HepG2 (cell line): Measurements from ENCODE around the gene ANO9. TPM values are rescaled to one million over a fixed set of nuclear protein-coding genes. Genes with fewer than 3 reads are reported as not detected.

Experiments
- E2F2 ChIP-seq: sonication (generic); formaldehyde crosslinking; IDR thresholded peaks from 2 replicates; pipeline ENCODE4 v1.4.0; 2020; ENCODE audit warnings: missing genetic modification reagents, borderline replicate concordance
- FOXO1 ChIP-seq: sonication (generic); formaldehyde crosslinking; IDR thresholded peaks from 2 replicates; pipeline ENCODE4 v1.4.0; 2020; ENCODE audit warnings: missing genetic modification reagents
- KLF11 ChIP-seq: IDR thresholded peaks from 2 replicates; pipeline ENCODE4 v1.6.1; 2016; ENCODE audit warnings: missing compliant biosample characterization
- PRDM15 ChIP-seq: sonication (generic); formaldehyde crosslinking; IDR thresholded peaks from 2 replicates; pipeline ENCODE4 v1.4.0; 2020; ENCODE audit warnings: missing genetic modification reagents
- THAP7 ChIP-seq: sonication (generic); formaldehyde crosslinking; IDR thresholded peaks from 2 replicates; pipeline ENCODE4 v1.8.1; 2023; ENCODE audit warnings: mild to moderate bottlenecking, missing genetic modification reagents
- ZBTB34 ChIP-seq: sonication (generic); formaldehyde crosslinking; IDR thresholded peaks from 2 replicates; pipeline ENCODE4 v1.8.0; 2022; ENCODE audit warnings: mild to moderate bottlenecking, missing genetic modification reagents
- ZNF674 ChIP-seq: sonication (generic); formaldehyde crosslinking; IDR thresholded peaks from 2 replicates; pipeline ENCODE4 v1.5.0; 2020; ENCODE audit warnings: low read depth, mild to moderate bottlenecking, missing genetic modification reagents
- ZSCAN31 ChIP-seq: sonication (generic); formaldehyde crosslinking; IDR thresholded peaks from 2 replicates; pipeline ENCODE4 v1.5.0; 2020; ENCODE audit warnings: low read depth, mild to moderate bottlenecking, missing genetic modification reagents
- polyA plus RNA-seq, 8 experiments: library from polyadenylated mRNA; depleted of rRNA in 3 of 8; stranded (reverse) in 7 of 8; unstranded in 1 of 8; fragments of >200 nt; fragmentation: Illumina TruSeq in 4 of 8; extraction: Trizol in 4 of 8; gene quantifications; 2 replicates each; pipeline versions ENCODE4 v1.2.1 to v1.2.3, GENCODE V29; 2011 to 2016; ENCODE audit warnings: low read depth in 4 of 8, missing spikeins in 1 of 8, mixed read lengths in 1 of 8; ENCODE audit not compliant: insufficient read depth in 1 of 8
- total RNA-seq, 5 experiments: library from RNA; depleted of rRNA; stranded (reverse); fragments of >200 nt; fragmentation: Illumina TruSeq; extraction: Trizol; gene quantifications; 2 replicates each; pipeline ENCODE4 v1.2.3, GENCODE V29; 2016; ENCODE audit warnings: low read depth in 1 of 5

ANO9 gene
- total and polyA plus RNA-seq, 2 of the 13 experiments (the other 11 are each of a cell fraction or from before 2014, with no cell fraction given) = 8.9 to 14.3 TPM

- TF ChIP-seq ZNF674 (CRISPR knock-in tag) (no peak), FOXO1 (no peak), THAP7 (CRISPR knock-in tag) (no peak), E2F2 (CRISPR knock-in tag) (no peak), KLF11 (CRISPR knock-in tag) (no peak), PRDM15 (CRISPR knock-in tag) (no peak), ZSCAN31 (CRISPR knock-in tag) (no peak), ZBTB34 (CRISPR knock-in tag) (no peak)
Measured at GRCh38 chr11:453564-453963, 11.8 kb upstream of the ANO9 start (continued).
